Tibial artery (tissue), 4 donors: Measurements from ENCODE around the gene PLPP2.

ENCODE experiments used
- DNase-seq, 2 donors: peaks; one replicate each; pipeline ENCODE4 v3.0.0-alpha.2; 2019
- H3K27ac ChIP-seq, 2 donors: fragments of 200-600 bp; sonication (generic) in 1 of 2; 1 replicate in 1 of 2; 2 replicates in 1 of 2; pipeline ENCODE4 v1.5.1; 2018 to 2019; ENCODE audit warnings: mild to moderate bottlenecking in 1 of 2
- H3K27me3 ChIP-seq, 2 donors: fragments of 200-600 bp; sonication (generic) in 1 of 2; one replicate each; pipeline versions ENCODE4 v1.5.1 to v1.6.0; 2016 to 2019
- H3K36me3 ChIP-seq, 3 donors: fragments of 200-600 bp; sonication (generic) in 2 of 3; one replicate each; pipeline ENCODE4 v1.5.1; 2016 to 2019; ENCODE audit warnings: mild to moderate bottlenecking in 2 of 3
- H3K4me1 ChIP-seq, 4 donors: fragments of 200-600 bp; sonication (generic) in 2 of 4; 1 replicate in 3 of 4; 2 replicates in 1 of 4; pipeline ENCODE4 v1.5.1; 2016 to 2019
- H3K4me3 ChIP-seq, 2 donors: fragments of 200-600 bp; sonication (generic) in 1 of 2; 1 replicate in 1 of 2; 2 replicates in 1 of 2; pipeline ENCODE4 v1.5.1; 2018 to 2019; ENCODE audit warnings: mild to moderate bottlenecking in 2 of 2
- H3K9me3 ChIP-seq, 3 donors: fragments of 200-600 bp; sonication (generic) in 1 of 3; one replicate each; pipeline ENCODE4 v1.5.1; 2016 to 2019
- CTCF ChIP-seq, 2 experiments: fragments of 200-600 bp in 1 of 2; fragments of 450-650 bp in 1 of 2; IDR thresholded peaks; one replicate each; pipeline ENCODE4 v1.5.1; 2017 to 2019; ENCODE audit warnings: antibody characterized with exemption in 2 of 2, mild to moderate bottlenecking in 1 of 2, moderate library complexity in 1 of 2
- intact Hi-C: fragments of 100-400 bp; cut with DNase I; formaldehyde crosslinking; loops from one replicate; pipeline ENCODE4 v1.15.0; 2023; ENCODE audit warnings: low total_unique reads

Gene PLPP2

GRCh38 chr19:313988-314815 is 23.0 kb upstream of the PLPP2 start:
- no peak overlapping the region for H3K4me3 ChIP-seq
- TF ChIP-seq CTCF (IDR thresholded peaks at IDR 0.05) = no peak
- H3K4me1 ChIP-seq = no peaks in the 10 kb centered on the region
- H3K36me3 ChIP-seq = peaks cover 40 to 78% (median 68%) of the 10 kb centered on the region in 3 donors
- intact Hi-C loops = no loop called here
- DNase-seq = peak in 1 of 2 donors; percentile 52
- no peaks in the 10 kb centered on the region for H3K9me3 ChIP-seq
- H3K27me3 ChIP-seq = no peaks in the 10 kb centered on the region
- no peak overlapping the region for H3K27ac ChIP-seq

- Histone ChIP-seq H3K27me3 (no peaks in the 10 kb centered on the region), H3K9me3 (no peaks in the 10 kb centered on the region), H3K36me3 (peaks cover 34 to 80% (median 67%) of the 10 kb centered on the region in 3 donors), H3K4me3 (no peak overlapping the region), H3K4me1 (no peaks in the 10 kb centered on the region), H3K27ac (no peak overlapping the region)
- TF ChIP-seq CTCF (IDR thresholded peaks at IDR 0.05) = no peak
- DNase-seq = no peak
- intact Hi-C loops = no loop called here
Measured at GRCh38 chr19:313169-313987, 22.2 kb upstream of the PLPP2 start.

DNA sequence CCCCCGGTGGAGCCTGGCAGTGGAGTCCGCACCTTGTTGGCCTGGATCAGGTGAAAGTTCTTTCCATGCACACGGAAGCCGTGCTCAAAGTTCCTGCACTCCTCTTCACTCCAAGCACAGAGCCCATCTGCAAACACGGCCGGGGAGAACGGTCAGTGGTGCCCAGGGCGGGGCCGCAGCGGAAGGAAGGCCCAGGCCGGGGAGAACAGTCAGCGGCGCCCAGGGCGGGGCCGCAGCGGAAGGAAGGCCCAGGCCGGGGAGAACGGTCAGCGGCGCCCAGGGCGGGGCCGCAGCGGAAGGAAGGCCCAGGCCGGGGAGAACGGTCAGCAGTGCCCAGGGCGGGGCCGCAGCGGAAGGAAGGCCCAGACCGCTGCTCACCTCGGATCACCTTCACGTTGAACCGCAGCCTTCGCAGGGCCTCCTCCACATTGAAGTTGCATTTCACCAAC is 20.6 kb upstream of the PLPP2 start:
- no peak for TF ChIP-seq CTCF (IDR thresholded peaks at IDR 0.05)
- H3K36me3 ChIP-seq = peaks cover 36 to 91% (median 72%) of the 10 kb centered on the region in 3 donors
- peak in 1 of 2 donors; percentile 60 for DNase-seq
- H3K4me3 ChIP-seq = peak overlapping the region; percentile 30 to 31
- H3K4me1 ChIP-seq = no peaks in the 10 kb centered on the region
- intact Hi-C loops = no loop called here
- no peaks in the 10 kb centered on the region for H3K9me3 ChIP-seq
- H3K27me3 ChIP-seq = no peaks in the 10 kb centered on the region
- H3K27ac ChIP-seq = no peak overlapping the region

GRCh38 chr19:310781-311496 is 19.7 kb upstream of the PLPP2 start:
- intact Hi-C loops = no loop called here
- Histone ChIP-seq H3K9me3 (no peaks in the 10 kb centered on the region), H3K4me1 (no peaks in the 10 kb centered on the region), H3K36me3 (peaks cover 38 to 91% (median 77%) of the 10 kb centered on the region in 3 donors), H3K27ac (no peak overlapping the region), H3K27me3 (no peaks in the 10 kb centered on the region), H3K4me3 (peak overlapping the region; percentile 30 to 31)
- TF ChIP-seq CTCF (IDR thresholded peaks at IDR 0.05) = no peak
- peak in 1 of 2 donors; percentile 50 for DNase-seq

DNA sequence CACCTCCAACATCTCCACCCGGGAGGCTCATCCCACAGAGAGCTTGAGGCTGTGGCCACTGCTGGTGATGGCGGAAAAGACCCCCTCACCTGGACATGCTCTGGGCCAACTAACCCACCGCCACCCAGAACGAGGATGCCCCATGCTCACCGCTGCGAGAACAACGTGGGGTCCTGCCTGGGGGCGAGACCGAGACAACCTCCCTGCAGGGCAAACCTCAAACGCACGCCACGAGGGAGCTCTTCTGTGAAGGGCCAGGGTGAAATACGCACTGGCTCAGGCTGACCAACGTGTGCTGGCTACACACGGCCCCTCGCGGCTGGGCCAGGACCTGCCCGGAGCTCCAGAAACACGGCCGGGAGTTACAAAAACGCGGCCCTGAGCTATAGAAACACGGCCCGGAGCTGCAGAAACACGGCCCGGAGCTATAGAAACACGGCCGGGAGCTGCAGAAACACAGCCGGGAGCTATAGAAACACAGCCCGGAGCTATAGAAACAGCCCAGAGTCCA is 19.0 kb upstream of the PLPP2 start:
- DNase-seq = no peak
- H3K27ac ChIP-seq = no peak overlapping the region
- intact Hi-C loops = no loop called here
- H3K4me1 ChIP-seq = no peaks in the 10 kb centered on the region
- no peaks in the 10 kb centered on the region for H3K9me3 ChIP-seq
- H3K4me3 ChIP-seq = peak overlapping the region; percentile 30 to 31
- H3K27me3 ChIP-seq = no peaks in the 10 kb centered on the region
- no peak for TF ChIP-seq CTCF (IDR thresholded peaks at IDR 0.05)
- peaks cover 42 to 92% (median 84%) of the 10 kb centered on the region in 3 donors for H3K36me3 ChIP-seq
